Activated CD8-positive, alpha-beta T cell treated with anti-CD3 and anti-CD28 coated beads for 36 hours (primary cell): ENCODE data around the gene DECR2. TPM values are rescaled to one million over a fixed set of nuclear protein-coding genes. Genes with fewer than 3 reads are reported as not detected.

Source experiments
- ATAC-seq: fragments of 200-7000 bp; cut with Tn5 transposase; one replicate; pipeline ENCODE4 v1.10.0; 2021; ENCODE audit warnings: mild to moderate bottlenecking, moderate library complexity
- CTCF ChIA-PET: fragments of 350-600 bp; sonication (Branson Sonifier 250); formaldehyde crosslinking; loops from one replicate; lab custom pipeline; 2021; ENCODE audit warnings: antibody characterized with exemption; lab: Charles Lee
- POLR2A ChIA-PET: fragments of 350-600 bp; sonication (Branson Sonifier 250); formaldehyde crosslinking; loops from one replicate; lab custom pipeline; 2021; ENCODE audit warnings: antibody characterized with exemption; lab: Charles Lee
- DNase-seq: peaks from one replicate; pipeline ENCODE4 v3.0.0-alpha.2; 2020
- H3K27ac Mint-ChIP-seq: one replicate; pipeline ENCODE4 v1.8.0; 2021; ENCODE audit warnings: mild to moderate bottlenecking, mixed read lengths
- H3K27me3 Mint-ChIP-seq: one replicate; pipeline ENCODE4 v1.8.0; 2021; ENCODE audit warnings: mixed read lengths
- H3K36me3 Mint-ChIP-seq: one replicate; pipeline ENCODE4 v1.8.0; 2021; ENCODE audit warnings: low read depth, mixed read lengths
- H3K4me1 Mint-ChIP-seq: one replicate; pipeline ENCODE4 v1.8.0; 2021; ENCODE audit warnings: low read depth, mixed read lengths
- H3K4me3 Mint-ChIP-seq: one replicate; pipeline ENCODE4 v1.8.0; 2021; ENCODE audit warnings: mild to moderate bottlenecking, moderate library complexity, mixed read lengths
- H3K9me3 Mint-ChIP-seq: one replicate; pipeline ENCODE4 v1.8.0; 2021; ENCODE audit warnings: mixed read lengths
- CTCF ChIP-seq: fragments of 200-600 bp; IDR thresholded peaks from one replicate; pipeline ENCODE4 v1.8.0; 2022; ENCODE audit warnings: antibody characterized with exemption, mild to moderate bottlenecking
- intact Hi-C: fragments of 100-400 bp; cut with micrococcal nuclease; formaldehyde crosslinking; loops from one replicate; pipeline ENCODE4 v1.10.0; 2022
- total RNA-seq, 2 experiments: library from RNA; stranded (reverse); gene quantifications; one replicate each; pipeline ENCODE4 v1.2.3, GENCODE V29; 2021

Gene DECR2
- total RNA-seq, 2 experiments from 2014 or later: 9.7 to 10.0 TPM

GRCh38 chr16:359871-360697 lies 41.6 kb upstream of the DECR2 start:
- H3K4me3 Mint-ChIP-seq: no peak overlapping the region
- CTCF ChIA-PET: no interaction called here
- no peak for DNase-seq
- peaks cover 11% of the 10 kb centered on the region for H3K4me1 Mint-ChIP-seq
- no peaks in the 10 kb centered on the region for H3K9me3 Mint-ChIP-seq
- TF ChIP-seq CTCF: no peak
- ATAC-seq: no peak
- POLR2A ChIA-PET: no interaction called here
- no peak overlapping the region for H3K27ac Mint-ChIP-seq
- no peaks in the 10 kb centered on the region for H3K36me3 Mint-ChIP-seq
- intact Hi-C loops: loop anchor here (10.0 kb wide), 1 partner anchor 125 kb away; the partner anchor contains the start of gene FAM234A
- H3K27me3 Mint-ChIP-seq: no peaks in the 10 kb centered on the region

- ChIA-PET CTCF (interaction anchor here (1.1 to 2.3 kb wide), 6 partner anchors 126 to 290 kb away, joined by 4 to 18 read pairs (median 10); partner anchors contain the start of genes FAM234A and LUC7L), POLR2A (interaction anchor here (1.2 to 1.3 kb wide), 2 partner anchors 8 to 243 kb away, joined by 3 read pairs; partner anchors contain the start of gene AXIN1)
- TF ChIP-seq CTCF: no peak
- H3K4me1 Mint-ChIP-seq: peaks cover 6% of the 10 kb centered on the region
- H3K27me3 Mint-ChIP-seq: no peaks in the 10 kb centered on the region
- intact Hi-C loops: no loop called here
- no peak for ATAC-seq
- no peaks in the 10 kb centered on the region for H3K36me3 Mint-ChIP-seq
- no peak overlapping the region for H3K27ac Mint-ChIP-seq
- no peaks in the 10 kb centered on the region for H3K9me3 Mint-ChIP-seq
- no peak overlapping the region for H3K4me3 Mint-ChIP-seq
- DNase-seq: no peak
These were observed 40.9 kb upstream of the DECR2 start for GRCh38 chr16:360698-361336.

- ATAC-seq (no peak), DNase-seq (no peak)
- Mint-ChIP-seq H3K4me1 (peaks cover 6% of the 10 kb centered on the region), H3K36me3 (no peaks in the 10 kb centered on the region), H3K27ac (no peak overlapping the region), H3K9me3 (no peaks in the 10 kb centered on the region), H3K27me3 (no peaks in the 10 kb centered on the region), H3K4me3 (no peak overlapping the region)
- TF ChIP-seq CTCF: no peak
- POLR2A ChIA-PET: interaction anchor here (1.2 to 1.3 kb wide), 2 partner anchors 9 to 244 kb away, joined by 3 read pairs; partner anchors contain the start of gene AXIN1
- CTCF ChIA-PET: interaction anchor here (0.5 to 2.4 kb wide), 16 partner anchors 9 to 296 kb away, joined by 3 to 20 read pairs (median 6); partner anchors contain the start of genes FAM234A, LUC7L and MRPL28
- intact Hi-C loops: no loop called here
These were observed 40.3 kb upstream of the DECR2 start for GRCh38 chr16:361341-361871.

- peak; percentile 93 for ATAC-seq
- H3K27me3 Mint-ChIP-seq: no peaks in the 10 kb centered on the region
- peak; percentile 84 for DNase-seq
- intact Hi-C loops: no loop called here
- peaks cover 2% of the 10 kb centered on the region for H3K36me3 Mint-ChIP-seq
- POLR2A ChIA-PET: interaction anchor here (0.9 to 1.3 kb wide), 3 partner anchors 10 to 245 kb away, joined by 3 to 5 read pairs (median 3); partner anchors contain the start of gene AXIN1
- H3K4me1 Mint-ChIP-seq: peaks cover 6% of the 10 kb centered on the region
- H3K9me3 Mint-ChIP-seq: no peaks in the 10 kb centered on the region
- peak; percentile 86 for TF ChIP-seq CTCF
- no peak overlapping the region for H3K4me3 Mint-ChIP-seq
- no peak overlapping the region for H3K27ac Mint-ChIP-seq
- CTCF ChIA-PET: interaction anchor here (0.5 to 2.4 kb wide), 28 partner anchors 9 to 296 kb away, joined by 3 to 20 read pairs (median 4); partner anchors contain the start of genes FAM234A, LUC7L and MRPL28
These were observed 39.6 kb upstream of the DECR2 start for GRCh38 chr16:361872-362701.
